ENCODE data around the gene STKLD1.
"Not testable (repeated sequence)": the region's sequence is repeated elsewhere in the genome, so short reads cannot be mapped to it uniquely, and the experiment has no call there.

Gene STKLD1

DNA sequence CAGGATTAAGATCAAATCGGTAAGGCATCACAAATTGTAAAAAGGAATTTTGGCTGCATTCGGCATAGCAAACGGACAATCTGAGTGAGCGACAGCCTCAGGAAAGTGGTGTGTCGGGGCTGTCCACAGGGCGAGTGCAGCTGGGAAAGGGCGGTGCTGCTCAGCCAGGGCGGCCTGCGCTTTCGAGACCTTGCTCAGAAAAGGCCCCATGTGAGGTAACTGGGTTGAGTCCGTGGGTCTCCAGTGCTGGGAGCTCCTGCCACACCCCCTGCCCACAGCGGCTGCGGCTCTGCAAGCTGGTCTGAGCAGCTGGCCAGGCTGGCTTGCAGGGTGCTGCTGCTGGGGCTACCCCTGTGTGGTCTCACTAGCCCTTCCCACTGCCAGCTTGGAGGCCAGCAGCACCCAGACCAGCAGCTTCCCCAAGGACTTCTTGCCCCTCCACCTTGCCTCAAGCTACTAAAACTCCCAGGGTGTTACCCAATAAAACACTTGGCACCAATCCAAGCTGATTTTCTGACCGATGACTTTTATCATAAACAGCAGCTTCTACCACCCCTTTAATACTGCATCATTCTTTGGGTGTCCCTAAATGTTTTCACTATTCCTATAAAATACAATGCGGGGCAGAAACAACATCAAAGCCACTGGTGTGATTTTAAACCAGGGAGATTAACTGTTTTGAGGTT is 13.7 kb upstream of the STKLD1 start:
- DNase-seq (ENCODE audit: low read depth, low spot score) = no peak

DNA sequence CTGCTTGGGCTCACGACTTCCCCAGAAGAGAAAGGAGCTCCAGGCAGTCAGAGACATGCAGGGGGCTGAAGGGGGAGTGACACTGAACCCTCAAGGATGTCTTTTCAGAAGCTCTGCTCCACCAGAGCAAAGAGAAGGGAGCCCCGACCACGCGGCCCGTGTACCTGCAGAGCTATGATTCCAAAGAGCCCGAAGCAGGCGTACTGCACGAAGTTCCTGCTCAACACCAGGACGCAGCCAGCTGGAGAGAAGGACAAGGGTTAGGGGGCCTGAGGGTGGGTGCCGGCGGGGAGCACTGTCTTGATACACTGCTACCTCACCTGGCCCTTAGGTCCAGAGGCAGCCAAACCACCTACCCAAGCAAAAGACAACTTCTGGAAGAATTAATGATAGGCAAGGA is 9.7 kb upstream of the STKLD1 start:
- DNase-seq (ENCODE audit: low read depth, low spot score) = no peak

DNA sequence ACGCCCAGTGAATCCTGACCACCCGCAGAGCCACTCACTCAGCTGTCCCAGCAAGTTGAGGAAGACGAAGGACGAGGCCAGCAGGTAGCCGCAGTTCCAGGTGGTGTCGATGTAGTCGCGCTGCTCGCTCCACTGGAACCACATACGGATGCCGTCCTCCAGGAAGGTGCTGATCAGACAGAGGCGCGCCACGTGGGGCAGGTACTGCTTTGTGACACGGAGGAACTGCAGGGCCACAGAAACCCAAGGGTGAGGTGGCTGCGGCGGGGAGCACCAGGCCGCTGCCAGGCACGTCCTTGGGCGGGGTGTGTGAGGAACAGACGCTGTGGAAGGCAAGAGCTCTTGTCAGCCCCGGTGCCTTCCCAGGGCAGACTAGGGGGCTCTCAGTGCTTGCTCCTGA is 8.9 kb upstream of the STKLD1 start:
- no peak for DNase-seq (ENCODE audit: low read depth, low spot score)

DNA sequence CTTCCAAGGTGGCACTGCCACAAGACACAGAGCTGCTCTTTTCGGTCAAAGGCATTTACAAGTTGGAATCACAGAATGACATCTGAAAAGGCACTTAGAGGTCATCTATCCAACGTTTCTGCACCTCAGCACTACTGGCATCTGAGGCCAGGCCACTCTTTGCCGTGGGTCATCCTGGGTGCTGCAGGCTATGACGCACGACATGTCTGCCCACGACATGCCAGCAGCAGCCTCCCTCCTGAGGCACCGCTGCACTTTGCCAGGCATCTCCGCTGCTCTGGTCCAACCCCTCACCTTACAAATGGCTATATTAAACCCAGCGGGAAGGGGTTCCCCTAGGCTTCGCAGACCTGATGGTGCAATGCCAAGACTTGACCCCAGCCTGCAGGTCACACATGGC is 8.4 kb upstream of the STKLD1 start:
- no peak for DNase-seq (ENCODE audit: low read depth, low spot score)

DNA sequence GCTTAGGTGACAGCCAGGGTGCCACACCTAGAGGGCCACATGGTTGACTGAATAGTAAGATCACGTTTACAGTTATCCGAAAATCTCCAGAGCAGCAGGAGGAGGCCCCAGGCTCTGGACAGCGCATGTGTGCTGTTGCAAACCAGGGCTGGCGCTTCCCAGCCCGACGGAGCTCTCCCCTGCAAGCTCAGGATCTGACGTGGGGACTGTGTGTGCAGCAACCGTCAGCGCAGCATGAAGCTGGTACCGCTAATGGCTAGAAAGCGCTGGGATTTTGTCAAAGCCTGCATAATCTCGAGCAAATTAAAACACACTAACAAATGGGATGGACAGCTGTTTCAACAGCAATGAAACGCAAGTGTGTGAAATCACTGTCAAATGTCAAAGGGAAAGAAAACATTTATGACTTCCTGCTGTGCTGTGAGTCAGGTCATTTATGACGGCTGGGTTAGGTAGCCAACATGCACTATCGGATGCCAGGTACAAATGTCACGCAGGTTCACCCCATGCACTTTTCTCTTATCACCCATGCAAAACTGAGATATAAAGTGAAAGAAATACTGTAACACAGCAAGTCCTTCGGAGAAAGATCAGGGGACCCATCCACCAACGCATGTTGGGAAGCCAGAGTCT is 7.8 kb upstream of the STKLD1 start:
- DNase-seq (ENCODE audit: low read depth, low spot score) = no peak

DNA sequence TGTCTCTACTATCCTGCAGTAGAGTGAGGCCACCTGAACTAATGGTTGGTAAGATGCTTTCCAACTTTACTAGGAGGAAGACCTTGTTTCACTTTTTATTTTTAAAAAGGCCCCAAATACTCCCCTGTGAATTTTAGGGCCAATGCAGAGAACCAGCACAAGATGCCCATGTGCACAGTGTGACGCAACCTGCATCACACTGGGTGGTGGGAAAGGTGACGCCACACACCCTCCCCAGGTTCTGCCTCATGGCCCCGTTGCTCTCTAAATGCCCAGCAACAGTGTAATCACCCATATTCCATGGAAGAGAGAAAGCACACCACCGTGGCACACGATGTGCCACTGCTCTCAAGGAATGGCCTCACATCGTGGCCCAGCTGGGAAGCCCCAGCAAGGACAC is 6.7 kb upstream of the STKLD1 start:
- DNase-seq (ENCODE audit: low read depth, low spot score) = no peak

DNA sequence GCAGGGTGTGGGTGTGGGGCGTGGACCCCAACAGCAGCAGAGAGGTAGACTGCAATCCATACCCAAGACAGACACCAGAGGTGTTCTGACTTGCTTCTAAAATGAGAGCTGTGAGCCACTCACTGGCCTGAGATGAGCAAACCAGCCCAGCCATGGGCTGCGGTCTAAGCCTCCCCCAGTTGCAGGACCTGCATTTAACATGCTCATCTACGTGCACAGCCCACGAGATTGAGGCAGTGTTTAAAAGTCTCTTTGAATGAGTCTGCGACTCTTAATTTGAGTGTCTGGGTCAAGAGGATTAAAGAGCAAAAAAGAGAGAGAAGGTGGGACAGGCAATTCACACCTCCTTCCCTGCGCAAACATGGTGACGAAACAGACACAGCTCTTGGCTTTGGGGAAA is 6.2 kb upstream of the STKLD1 start:
- no peak for DNase-seq (ENCODE audit: low read depth, low spot score)

DNA sequence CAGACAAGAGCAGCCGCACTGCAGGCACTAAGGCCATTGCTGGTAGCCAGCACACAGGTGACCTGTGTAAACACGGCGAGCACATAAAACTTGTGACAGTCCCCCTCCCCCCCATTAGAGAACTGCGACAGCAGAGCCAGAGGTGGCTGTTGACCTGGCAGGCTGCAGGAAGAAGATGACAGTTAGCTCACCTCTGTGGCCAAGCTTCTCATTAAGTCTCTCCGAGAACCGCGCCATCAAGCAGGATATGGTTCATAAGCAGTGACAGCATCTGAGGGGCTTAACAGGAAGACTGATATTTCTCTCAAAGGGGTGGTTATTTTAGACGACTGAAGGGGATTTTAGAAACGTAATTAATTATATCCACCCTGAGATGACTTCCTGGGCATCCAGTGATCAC is 5.5 kb upstream of the STKLD1 start:
- no peak for DNase-seq (ENCODE audit: low read depth, low spot score)

DNA sequence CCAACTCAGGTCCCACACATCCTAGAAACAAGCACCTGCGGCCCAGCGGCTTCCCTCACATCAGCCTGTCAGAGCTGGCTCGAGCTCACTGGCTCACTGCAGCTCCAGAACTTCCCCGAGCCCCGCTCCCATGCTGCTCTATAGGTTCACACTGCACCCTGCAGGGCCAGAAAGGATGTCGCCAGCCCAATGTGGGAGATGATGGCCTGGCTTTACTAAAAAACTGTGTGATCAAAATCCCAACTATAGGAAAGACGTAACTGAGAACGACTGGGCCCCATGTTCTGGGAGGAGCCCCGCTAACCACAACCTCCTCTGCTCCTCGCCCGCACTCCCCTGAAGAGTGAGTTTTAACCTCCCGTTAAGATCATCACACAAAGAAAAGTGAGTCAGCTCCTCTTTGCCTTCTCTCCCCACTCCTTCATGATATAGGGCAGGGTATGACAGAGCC is 4.9 kb upstream of the STKLD1 start:
- no peak for DNase-seq (ENCODE audit: low read depth, low spot score)

DNA sequence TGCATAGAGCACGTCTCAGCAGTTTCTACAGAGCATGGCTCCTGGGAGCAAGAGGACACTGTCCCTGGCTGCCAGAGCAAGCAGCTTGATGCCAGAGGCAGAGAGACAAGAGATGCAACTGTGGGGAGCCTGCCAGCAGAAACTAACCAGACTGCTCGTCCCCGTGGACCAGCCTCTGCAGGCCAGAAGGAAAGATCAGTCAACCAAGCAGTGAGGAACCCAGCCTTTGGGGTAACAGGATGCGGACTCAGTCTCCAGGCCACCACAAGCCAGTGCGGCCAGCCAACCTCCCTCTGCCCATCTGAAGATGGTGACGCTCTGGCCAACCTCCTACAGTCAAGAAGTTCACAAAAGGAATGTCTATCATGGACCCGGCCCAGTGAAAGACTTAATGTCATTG is 4.0 kb upstream of the STKLD1 start:
- DNase-seq (ENCODE audit: low read depth, low spot score) = no peak

DNA sequence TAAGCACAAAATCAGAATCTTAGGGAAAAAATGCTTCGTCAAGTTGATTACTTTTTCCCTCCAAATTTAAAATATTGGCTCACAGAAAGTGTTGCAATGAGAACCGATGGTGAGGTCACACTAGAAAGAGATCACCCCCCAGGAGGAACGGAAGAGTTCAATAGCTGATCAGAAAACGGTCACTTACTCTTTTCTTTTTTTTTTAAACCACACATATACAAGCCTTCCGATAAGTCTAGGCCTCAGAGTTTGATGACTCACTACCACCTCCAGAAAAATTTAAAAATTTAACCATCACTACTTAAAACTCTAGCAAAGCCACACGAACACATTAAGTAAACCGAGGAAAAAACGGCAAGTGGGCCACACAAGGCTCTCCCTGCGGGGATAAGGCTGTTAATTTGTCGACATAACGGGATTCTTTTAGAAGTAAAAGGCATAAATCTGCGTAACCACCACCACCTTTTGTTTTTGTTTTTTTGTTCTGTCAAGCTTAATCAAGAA is 1.5 kb upstream of the STKLD1 start:
- no peak for DNase-seq (ENCODE audit: low read depth, low spot score)

DNA sequence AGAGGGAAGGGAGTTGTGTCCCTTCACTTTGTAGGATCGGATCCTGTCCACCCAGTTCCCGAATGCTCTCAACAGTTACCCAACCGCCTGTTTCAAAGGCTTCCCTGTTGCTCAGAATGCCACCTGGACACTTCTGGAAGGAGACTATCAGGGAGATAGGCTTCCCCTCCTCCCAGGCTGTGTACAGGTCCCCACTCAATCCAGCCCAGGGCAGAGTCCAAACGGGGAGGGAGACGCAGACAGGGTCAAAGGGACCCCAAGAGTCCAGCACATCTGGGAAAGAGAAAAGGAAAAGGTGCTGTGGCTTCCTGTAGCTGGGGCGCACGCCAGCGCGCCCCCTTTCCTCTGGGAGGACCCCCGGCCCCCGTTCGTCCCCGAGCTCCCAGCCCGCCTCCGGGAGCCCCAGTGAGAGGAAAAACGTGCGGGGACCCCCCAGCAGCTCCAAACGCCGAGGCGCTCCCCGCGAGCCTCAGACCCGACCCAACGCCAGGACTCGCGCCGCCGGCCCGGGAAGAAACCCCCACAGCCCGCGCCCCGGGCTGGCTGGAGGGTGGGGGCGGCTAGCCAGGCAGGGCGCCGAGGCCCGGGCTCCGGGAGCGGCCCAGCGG is 946 bp upstream of the STKLD1 start:
- no peak for DNase-seq (ENCODE audit: low read depth, low spot score)

DNA sequence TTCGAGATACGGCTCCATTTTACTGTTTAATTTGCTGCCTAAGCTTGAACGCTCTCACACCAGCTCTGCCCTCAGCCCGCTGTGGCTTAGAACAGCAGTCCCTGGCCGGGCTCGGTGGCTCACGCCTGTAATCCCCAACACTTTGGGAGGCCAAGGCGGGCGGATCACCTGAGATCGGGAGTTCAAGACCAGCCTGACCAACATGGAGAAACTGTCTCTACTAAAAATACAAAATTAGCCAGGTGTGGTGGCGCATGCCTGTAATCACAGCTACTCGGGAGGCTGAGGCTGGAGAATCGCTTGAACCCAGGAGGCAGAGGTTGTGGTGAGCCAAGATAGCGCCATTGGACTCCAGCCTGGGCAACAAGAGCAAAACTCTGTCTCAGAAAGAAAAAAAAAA is 1.1 kb downstream of the STKLD1 start:
- not testable (repeated sequence) for DNase-seq (ENCODE audit: low read depth, low spot score)

DNA sequence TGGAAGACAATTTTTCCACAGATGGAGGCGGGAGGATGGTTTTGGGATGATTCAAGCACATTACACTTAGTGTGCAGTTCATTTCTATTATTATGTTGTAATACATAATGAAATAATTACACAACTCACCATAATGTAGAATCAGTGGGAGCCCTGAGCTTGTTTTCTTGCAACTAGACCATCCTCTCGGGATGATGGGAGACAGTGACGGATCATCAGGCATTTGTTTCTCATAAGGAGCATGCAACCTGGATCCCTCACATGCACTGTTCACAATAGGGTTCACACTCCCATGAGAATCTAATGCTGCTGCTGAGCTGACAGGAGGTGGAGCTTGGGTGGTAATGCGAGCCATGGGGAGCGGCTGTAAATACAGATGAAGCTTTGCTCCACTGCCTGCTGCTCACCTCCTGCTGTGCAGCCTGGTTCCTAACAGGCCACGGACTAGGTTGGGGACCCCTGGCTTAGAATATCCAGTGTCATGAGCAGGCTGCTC is 1.6 kb downstream of the STKLD1 start:
- no peak for DNase-seq (ENCODE audit: low read depth, low spot score)

DNA sequence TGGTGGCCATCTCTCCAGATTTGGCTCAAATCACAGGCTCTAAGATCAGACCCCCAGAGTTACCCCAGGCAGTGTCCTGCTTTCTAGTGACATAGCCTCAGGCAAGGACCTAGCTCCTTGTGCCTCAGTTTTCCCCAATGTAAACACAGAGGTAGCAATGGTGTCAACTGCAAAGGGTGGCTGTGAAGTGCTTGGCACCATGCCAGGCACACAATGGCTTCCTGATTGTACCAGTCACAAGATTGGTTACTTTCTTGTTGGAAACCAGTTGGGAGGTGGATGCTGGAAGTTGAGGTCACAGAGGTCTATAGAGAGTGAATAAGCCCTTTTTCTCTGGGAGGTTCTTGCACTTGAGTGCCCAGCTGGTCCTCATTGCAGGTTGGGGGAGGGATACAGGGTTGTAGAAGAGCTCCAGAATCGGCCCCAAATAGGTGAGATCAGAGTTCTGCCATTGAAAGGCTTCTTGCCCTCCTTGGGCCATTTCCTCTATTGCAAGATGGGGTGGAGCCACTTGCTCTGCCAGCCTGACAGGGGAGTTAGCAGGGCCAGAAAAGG is 2.3 kb downstream of the STKLD1 start:
- no peak for DNase-seq (ENCODE audit: low read depth, low spot score)

DNA sequence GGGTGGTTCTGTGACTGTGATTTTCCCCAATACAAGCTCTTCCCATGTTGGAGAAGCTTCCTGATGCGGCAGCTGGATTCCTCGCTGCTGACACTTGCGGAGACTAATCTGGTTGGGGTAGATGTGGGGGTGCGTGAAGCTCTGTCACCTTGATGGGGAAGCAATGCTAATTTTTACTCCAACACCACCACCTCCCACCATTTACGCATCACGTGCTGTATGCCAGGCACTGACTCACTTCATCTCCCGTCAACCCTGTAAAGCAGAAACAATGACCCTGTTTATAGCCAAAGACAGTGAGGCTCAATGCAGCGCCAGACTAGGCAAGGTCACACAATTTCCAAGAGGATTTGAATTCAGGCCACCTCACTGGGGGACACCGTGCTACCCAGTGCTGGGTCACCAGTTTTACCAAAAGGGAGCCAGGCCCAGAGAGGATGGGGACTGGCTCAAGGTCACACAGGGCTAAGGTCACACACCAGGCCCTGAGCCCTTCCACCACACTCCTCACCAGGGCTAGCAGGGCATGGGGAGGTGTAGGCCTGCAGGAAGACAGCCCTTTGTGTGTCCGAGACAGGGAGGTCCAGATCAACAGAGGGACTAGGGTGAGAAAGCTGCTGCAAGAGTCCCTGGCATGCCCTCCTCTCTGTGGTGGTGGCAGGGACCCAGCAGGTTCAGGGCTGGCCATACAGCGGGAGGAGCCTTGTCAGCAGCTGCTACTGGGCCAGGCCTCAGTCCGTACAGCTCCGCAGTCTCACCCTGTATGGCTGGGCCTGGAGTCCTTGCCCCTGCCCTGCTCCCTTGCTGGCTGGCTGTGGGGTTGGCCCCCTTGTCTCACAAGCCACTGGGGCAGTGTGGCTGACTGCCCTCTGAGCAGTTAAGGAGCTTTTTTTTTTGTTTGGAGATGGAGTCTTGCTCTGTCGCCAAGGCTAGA is 3.3 kb downstream of the STKLD1 start:
- DNase-seq (ENCODE audit: low read depth, low spot score) = no peak

DNA sequence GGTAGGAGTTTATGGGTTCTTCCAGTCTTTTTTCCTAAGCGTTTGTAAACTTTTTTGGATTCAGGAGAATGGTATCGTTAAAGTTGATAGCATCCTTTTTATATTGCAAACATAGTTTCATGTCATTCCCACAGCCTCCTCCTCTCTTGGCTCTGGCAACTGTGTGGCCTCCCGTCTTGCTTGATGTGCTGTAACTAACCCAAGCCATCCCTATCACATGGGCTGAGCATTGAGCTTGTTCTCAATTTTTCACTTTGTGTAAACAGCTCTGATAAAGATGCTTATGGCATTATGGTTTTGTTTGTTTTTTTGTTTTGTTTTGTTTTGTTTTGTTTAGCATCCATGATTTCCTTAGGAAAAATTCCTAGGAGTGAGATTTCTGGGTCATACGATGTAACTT is 4.6 kb downstream of the STKLD1 start:
- DNase-seq (ENCODE audit: low read depth, low spot score) = no peak

DNA sequence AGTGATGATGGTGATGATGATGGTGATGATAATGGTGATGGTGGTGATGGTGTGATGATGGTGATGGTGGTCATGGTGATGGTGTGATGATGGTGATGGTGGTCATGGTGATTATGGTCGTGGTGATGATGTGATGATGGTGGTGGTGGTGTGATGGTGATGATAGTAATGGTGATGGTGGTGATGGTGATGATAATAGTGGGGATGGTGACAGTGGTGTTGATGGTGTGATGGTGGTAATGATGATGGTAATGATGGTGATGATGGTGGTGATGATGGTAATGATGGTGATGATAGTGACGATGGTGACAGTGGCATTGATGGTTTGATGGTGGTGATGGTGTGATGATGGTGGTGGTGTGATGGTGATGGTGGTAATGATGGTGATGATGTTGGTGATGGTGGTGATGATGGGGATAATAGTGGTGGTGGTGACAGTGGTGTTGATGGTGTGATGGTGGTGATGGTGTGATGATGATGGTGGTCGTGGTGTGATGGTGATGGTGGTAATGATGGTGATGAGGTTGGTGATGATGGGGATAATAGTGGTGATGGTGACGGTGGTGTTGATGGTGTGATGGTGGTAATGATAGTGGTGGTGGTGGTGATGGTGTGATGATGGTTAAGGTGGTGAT is 6.5 kb downstream of the STKLD1 start:
- DNase-seq (ENCODE audit: low read depth, low spot score) = no peak

DNA sequence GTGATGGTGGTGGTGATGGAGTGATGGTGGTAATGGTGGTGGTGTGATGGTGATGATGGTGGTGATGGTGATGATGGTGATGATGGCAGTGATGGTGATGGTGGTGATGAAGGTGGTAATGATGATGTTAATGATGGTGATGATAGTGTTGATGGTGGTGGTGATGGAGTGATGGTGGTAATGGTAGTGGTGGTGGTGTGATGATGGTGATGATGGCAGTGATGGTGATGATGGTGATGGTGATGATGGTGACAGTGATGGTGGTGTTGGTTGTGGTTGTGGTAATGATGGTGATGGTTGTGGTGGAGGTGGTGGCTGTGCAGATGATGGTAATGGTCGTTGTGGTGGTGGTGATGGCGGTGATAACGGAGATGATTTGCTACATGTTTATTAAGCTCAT is 7.3 kb downstream of the STKLD1 start:
- DNase-seq (ENCODE audit: low read depth, low spot score) = no peak

DNA sequence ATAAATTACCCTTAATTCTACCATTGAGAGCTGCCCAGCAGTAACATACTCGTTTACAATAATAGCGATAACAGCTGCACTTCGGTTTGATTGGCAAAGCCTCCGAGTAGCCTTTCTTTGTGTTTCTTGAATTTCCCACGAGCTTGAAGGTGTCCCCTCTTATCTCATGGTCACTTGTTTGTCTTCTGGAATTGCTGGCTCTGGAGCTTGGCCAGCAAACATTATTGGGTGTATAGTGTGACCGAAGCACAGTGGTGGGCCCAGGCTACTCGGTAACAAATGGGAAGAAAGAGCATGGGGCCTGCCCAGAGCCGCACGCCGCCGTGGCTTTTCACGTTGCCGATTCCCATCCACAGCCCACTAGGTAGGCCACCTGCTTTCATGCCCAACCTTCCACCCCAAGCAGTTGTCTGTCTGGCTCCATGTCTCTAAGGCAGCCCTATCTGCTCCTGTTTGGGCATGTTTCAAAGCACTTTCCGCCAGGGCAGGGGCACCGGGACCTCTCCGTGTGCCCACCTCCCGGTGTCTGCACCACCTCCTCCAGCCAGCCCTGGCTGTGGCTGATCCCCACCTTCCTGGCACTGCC is 8.7 kb downstream of the STKLD1 start:
- no peak for DNase-seq (ENCODE audit: low read depth, low spot score)

DNA sequence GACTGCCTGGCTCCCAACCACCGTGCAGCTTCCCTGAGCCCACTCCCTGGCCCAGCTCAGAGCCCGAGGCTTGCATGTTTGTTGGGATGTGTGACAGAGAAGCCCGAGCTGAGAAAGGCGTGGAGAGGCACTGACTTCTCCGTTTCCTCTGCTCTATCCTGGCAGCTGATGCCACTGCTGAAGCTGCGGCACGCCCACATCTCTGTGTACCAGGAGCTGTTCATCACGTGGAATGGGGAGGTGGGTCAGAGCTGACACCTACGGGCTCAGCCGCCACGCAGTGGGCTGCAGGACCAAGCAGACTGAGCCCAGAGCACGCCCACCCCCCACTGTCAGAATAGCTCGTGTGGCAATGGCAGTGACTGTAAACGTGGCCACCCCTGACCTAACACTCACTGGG is 9.3 kb downstream of the STKLD1 start:
- no peak for DNase-seq (ENCODE audit: low read depth, low spot score)

Measured in iPS DF 19.7 (cell line).